Measurements from ENCODE around the gene CORO2B. TPM values are rescaled to one million over a fixed set of nuclear protein-coding genes. Genes with fewer than 3 reads are reported as not detected.

The CORO2B gene
- total RNA-seq, 1 experiment from 2014 or later: 0.14 TPM

GRCh38 chr15:68696414-68697363 lies 117.9 kb downstream of the CORO2B start:
- no peaks in the 10 kb centered on the region for H3K36me3 Mint-ChIP-seq (ENCODE audit: insufficient read depth, unreplicated experiment)
- DNase-seq: no peak

GRCh38 chr15:68697711-68698690 lies 119.2 kb downstream of the CORO2B start:
- TF ChIP-seq, protein P1, sequence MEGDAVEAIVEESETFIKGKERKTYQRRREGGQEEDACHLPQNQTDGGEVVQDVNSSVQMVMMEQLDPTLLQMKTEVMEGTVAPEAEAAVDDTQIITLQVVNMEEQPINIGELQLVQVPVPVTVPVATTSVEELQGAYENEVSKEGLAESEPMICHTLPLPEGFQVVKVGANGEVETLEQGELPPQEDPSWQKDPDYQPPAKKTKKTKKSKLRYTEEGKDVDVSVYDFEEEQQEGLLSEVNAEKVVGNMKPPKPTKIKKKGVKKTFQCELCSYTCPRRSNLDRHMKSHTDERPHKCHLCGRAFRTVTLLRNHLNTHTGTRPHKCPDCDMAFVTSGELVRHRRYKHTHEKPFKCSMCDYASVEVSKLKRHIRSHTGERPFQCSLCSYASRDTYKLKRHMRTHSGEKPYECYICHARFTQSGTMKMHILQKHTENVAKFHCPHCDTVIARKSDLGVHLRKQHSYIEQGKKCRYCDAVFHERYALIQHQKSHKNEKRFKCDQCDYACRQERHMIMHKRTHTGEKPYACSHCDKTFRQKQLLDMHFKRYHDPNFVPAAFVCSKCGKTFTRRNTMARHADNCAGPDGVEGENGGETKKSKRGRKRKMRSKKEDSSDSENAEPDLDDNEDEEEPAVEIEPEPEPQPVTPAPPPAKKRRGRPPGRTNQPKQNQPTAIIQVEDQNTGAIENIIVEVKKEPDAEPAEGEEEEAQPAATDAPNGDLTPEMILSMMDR (IDR thresholded peaks at IDR 0.05; ENCODE audit: unreplicated experiment): no peak
- intact Hi-C loops (cut with micrococcal nuclease; ENCODE audit: unreplicated experiment): no loop called here
- BruUV-seq (replicated peaks): no TSS peak
- no peaks in the 10 kb centered on the region for H3K4me1 Mint-ChIP-seq (ENCODE audit: low read depth, unreplicated experiment)
- no peak for DNase-seq
- H3K27ac Mint-ChIP-seq (ENCODE audit: unreplicated experiment): no peak overlapping the region
- CTCF ChIA-PET: no interaction called here
- no peak overlapping the region for H3K4me3 Mint-ChIP-seq (ENCODE audit: low read depth, unreplicated experiment)
- no peaks in the 10 kb centered on the region for H3K9me3 Mint-ChIP-seq (ENCODE audit: low read depth, unreplicated experiment)
- H3K36me3 Mint-ChIP-seq (ENCODE audit: insufficient read depth, unreplicated experiment): no peaks in the 10 kb centered on the region
- peaks cover 70% of the 10 kb centered on the region for H3K27me3 Mint-ChIP-seq (ENCODE audit: unreplicated experiment)

More at GRCh38 chr15:68696414-68697363, 117.9 kb downstream of the CORO2B start:
- intact Hi-C loops (cut with micrococcal nuclease; ENCODE audit: unreplicated experiment): no loop called here
- TF ChIP-seq, protein P1 (IDR thresholded peaks at IDR 0.05; ENCODE audit: unreplicated experiment): no peak
- H3K27ac Mint-ChIP-seq (ENCODE audit: unreplicated experiment): no peak overlapping the region
- H3K4me1 Mint-ChIP-seq (ENCODE audit: low read depth, unreplicated experiment): no peaks in the 10 kb centered on the region
- CTCF ChIA-PET: interaction anchor here (1.1 kb wide), 1 partner anchor 11 kb away, joined by 3 read pairs; no protein-coding TSS in a partner anchor
- peaks cover 77% of the 10 kb centered on the region for H3K27me3 Mint-ChIP-seq (ENCODE audit: unreplicated experiment)
- no peaks in the 10 kb centered on the region for H3K9me3 Mint-ChIP-seq (ENCODE audit: low read depth, unreplicated experiment)
- no TSS peak for BruUV-seq (replicated peaks)
- H3K4me3 Mint-ChIP-seq (ENCODE audit: low read depth, unreplicated experiment): no peak overlapping the region

DNA sequence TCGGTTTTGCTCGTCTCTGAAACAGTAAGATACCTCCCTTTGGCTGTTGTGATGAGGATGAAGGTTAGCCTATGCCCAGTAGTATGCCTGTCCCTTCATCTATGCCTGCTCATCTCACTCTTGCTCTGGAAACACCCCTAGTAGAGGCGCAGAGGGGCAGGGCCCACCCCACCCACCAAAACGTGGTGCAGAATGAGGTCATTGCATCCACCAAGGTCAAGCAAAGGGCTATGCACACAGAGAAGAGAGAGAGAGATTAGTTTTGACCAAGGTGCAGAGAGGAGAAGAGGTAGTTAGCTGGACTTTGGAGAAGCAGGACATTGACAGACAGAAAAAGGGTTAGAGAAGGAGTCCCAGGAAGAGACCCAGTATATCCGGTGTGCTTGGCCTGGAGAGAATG lies 119.9 kb downstream of the CORO2B start:
- Mint-ChIP-seq H3K27ac (ENCODE audit: unreplicated experiment) (no peak overlapping the region), H3K27me3 (ENCODE audit: unreplicated experiment) (peaks cover 63% of the 10 kb centered on the region), H3K36me3 (ENCODE audit: insufficient read depth, unreplicated experiment) (no peaks in the 10 kb centered on the region), H3K9me3 (ENCODE audit: low read depth, unreplicated experiment) (no peaks in the 10 kb centered on the region), H3K4me3 (ENCODE audit: low read depth, unreplicated experiment) (no peak overlapping the region), H3K4me1 (ENCODE audit: low read depth, unreplicated experiment) (no peaks in the 10 kb centered on the region)
- DNase-seq: no peak
- no TSS peak for BruUV-seq (replicated peaks)
- CTCF ChIA-PET: no interaction called here
- intact Hi-C loops (cut with micrococcal nuclease; ENCODE audit: unreplicated experiment): no loop called here
- TF ChIP-seq, protein P1 (IDR thresholded peaks at IDR 0.05; ENCODE audit: unreplicated experiment): no peak

DNA sequence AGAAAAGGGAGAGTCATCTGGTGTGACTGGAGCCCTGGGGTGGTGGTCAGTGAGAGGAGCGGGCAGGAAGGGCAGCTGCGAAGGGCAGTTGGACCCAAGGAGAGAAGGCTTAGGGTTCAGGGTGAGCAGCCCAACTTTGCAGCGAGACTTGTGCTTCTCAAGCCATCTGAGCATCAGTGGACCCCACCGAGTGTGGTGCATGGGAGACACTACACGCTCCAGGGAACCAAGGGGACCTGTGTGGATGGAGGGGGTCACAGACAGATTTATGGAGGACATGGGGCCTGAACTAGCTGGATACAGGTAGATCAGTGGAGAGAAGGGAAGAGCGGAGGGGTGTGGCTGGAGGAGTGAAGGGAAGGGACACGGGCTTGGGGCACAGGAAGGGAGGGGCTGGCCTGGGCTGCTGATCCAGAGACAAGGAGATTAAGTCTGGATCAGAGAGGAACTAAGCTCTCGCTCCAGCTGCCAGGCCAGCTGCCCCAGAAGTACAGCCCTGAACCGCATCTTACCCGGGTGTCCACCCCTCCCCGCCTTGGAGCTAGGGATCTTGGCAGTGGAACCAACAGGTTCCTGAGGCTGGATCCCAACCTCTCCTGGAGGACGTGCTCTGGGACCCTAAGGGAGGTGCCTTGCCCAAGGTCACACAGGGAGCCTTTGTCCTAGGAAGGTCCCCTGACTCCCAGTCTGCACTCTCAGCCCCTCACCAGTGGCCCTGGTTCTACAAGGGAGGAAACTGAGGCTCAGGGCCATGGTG lies 120.5 kb downstream of the CORO2B start:
- intact Hi-C loops (cut with micrococcal nuclease; ENCODE audit: unreplicated experiment): no loop called here
- CTCF ChIA-PET: no interaction called here
- Mint-ChIP-seq H3K27me3 (ENCODE audit: unreplicated experiment) (peaks cover 60% of the 10 kb centered on the region), H3K27ac (ENCODE audit: unreplicated experiment) (no peak overlapping the region), H3K36me3 (ENCODE audit: insufficient read depth, unreplicated experiment) (no peaks in the 10 kb centered on the region), H3K4me3 (ENCODE audit: low read depth, unreplicated experiment) (no peak overlapping the region), H3K9me3 (ENCODE audit: low read depth, unreplicated experiment) (no peaks in the 10 kb centered on the region), H3K4me1 (ENCODE audit: low read depth, unreplicated experiment) (no peaks in the 10 kb centered on the region)
- no TSS peak for BruUV-seq (replicated peaks)
- no peak for DNase-seq
- TF ChIP-seq, protein P1 (IDR thresholded peaks at IDR 0.05; ENCODE audit: unreplicated experiment): no peak

Data from Calu3 (cell line).